SH-SY5Y (cell line): Measurements from ENCODE around the gene ZNF638.

Experiments used
- GATA2 ChIP-seq: IDR thresholded peaks from 2 replicates; pipeline ENCODE4 v1.6.1; 2011; ENCODE audit warnings: mild to moderate bottlenecking, low read depth, low read length
- GATA3 ChIP-seq: IDR thresholded peaks from 2 replicates; pipeline ENCODE4 v1.6.1; 2011; ENCODE audit warnings: low read depth, mild to moderate bottlenecking, low read length, moderate library complexity

- TF ChIP-seq GATA3, result no peak
- TF ChIP-seq GATA2, result no peak
Measured at GRCh38 chr2:71456617-71457016, 125.0 kb downstream of the ZNF638 start.
